HG03045 (cell line): ENCODE results near the gene PROB1.
A peak's percentile ranks its signal among the peaks of the same experiment; 100 is the strongest.
"Not testable (repeated sequence)": the region's sequence is repeated elsewhere in the genome, so short reads cannot be mapped to it uniquely, and the experiment has no call there.

Experiments used
- ATAC-seq: cut with Tn5 transposase; IDR thresholded peaks from one replicate; pipeline ENCODE4 v1.9.1; 2021; ENCODE audit warnings: mild to moderate bottlenecking, moderate library complexity; ENCODE audit not compliant: unreplicated experiment

PROB1 gene

DNA sequence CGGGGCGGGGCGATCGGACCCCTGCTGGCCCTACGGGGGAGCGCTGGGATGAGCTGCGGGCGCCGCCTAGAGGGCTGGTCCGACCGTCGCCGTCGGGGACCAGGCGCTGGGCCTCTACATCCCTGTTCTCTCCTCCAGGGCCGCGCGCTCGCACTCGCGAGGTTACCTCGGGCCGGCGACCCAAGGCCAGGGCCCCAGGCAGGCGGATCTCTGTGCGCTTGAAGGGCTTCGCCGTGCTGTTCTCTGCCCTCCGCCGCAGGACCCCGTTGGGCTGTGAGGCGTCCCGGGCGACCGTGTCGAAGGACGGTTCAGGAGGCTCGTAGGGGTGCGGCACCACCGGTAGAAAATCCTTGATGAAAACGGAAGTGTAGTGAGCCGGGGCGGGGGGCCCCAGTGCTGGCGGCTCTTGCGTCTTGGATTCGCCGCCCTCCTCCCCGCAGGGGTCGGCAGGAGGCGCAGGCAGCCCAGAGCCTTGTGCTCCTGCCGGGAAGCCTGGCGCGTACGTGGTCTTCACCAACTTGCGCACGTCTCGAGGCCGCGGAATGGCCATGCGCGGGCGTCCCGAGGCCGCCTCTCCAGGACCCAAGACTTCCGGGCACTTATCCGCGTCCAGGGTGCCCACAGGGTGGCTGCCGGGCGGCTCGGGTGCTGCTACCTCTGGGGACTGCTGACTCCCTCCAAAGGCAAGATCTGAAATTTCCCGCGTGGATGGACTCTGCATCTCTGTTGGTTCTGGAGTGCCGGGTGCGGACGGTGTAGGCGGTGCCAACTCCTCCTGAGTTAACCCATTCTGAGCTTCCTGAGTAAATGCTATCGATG lies 2.0 kb downstream of the PROB1 start:
- ATAC-seq: peak; percentile 52

DNA sequence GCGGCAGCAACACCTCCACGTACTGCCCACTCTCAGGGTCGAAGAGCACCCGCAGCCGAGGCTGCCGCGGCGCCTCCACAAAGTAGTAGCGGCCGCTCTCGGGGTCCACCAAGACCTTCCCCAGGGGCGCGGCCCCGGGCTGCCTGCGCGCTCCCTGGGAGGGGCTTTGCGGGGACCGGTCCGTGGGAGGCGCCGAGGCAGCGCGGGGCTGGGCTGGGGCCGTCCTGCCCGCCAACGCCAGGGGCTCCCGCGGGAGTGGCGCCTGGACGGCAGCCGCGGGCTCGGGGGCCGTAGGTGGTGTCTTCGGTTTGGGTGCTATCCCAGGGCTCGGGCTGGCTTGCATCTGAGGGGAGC lies 2.6 kb downstream of the PROB1 start:
- ATAC-seq: no peak

- peak; percentile 2 for ATAC-seq
These were observed 3.2 kb downstream of the PROB1 start for GRCh38 chr5:139391570-139392323.

- ATAC-seq: no peak
These were observed 4.0 kb downstream of the PROB1 start for GRCh38 chr5:139390639-139391569.

- ATAC-seq: peak; percentile 32
These were observed 4.9 kb downstream of the PROB1 start, which contains the start of gene MZB1 for GRCh38 chr5:139389701-139390638. TSS of gene MZB1 (minus strand) at chr5:139389913. CDS start at chr5:139389856, 57 bp downstream.

DNA sequence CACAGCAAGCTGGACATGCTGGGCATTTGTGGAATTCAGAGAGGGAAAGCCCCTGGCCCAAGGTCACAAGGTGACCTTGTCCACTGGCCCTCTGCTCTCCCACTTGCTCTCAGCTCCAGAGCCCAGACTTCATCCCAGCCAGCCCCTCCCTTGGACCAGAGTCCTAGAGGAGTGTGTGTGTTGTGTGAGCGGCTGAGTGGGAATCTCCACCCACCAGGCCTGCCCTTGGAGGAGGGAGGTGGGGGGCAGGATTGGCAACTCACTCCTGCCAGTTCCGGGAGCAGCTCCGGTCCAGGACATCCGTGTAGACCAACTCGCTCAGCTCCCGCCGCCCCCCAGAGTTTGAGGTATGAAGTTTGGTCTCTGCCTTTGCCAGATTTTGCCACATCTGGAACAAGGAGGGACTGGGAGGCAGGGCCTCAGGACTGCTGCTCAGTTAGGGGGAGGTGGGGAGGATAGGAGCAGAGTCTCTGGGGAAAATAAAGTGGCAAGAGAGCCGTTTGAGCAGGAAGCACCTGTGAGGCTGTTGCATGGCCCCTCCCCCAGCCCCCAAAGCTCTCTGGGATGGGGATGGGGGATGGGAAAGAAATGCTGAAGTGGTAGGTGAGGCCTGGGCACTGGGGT lies 6.6 kb downstream of the PROB1 start:
- no peak for ATAC-seq

- no peak for ATAC-seq
These were observed 7.2 kb downstream of the PROB1 start for GRCh38 chr5:139387611-139388197.

GRCh38 chr5:139386956-139387355 lies 7.9 kb downstream of the PROB1 start:
- ATAC-seq: not testable (repeated sequence)

DNA sequence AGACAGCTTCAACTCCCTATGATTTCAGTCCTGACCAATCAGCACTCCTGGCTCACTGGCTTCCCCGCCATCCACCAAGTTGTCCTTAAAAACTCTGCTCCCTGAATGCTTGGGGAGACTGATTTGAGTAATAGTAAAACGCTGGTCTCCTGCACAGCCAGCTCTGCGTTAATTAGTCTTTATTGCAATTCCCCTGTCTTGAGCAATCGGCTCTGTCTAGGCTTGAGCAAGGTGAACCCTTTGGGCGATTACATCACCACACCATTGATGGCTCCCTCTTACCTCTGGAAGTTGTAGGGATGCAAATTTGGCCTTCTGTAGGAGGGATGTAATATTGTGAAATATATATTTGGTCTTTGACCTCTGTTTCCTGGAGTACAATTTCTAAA lies 8.9 kb downstream of the PROB1 start:
- no peak for ATAC-seq

DNA sequence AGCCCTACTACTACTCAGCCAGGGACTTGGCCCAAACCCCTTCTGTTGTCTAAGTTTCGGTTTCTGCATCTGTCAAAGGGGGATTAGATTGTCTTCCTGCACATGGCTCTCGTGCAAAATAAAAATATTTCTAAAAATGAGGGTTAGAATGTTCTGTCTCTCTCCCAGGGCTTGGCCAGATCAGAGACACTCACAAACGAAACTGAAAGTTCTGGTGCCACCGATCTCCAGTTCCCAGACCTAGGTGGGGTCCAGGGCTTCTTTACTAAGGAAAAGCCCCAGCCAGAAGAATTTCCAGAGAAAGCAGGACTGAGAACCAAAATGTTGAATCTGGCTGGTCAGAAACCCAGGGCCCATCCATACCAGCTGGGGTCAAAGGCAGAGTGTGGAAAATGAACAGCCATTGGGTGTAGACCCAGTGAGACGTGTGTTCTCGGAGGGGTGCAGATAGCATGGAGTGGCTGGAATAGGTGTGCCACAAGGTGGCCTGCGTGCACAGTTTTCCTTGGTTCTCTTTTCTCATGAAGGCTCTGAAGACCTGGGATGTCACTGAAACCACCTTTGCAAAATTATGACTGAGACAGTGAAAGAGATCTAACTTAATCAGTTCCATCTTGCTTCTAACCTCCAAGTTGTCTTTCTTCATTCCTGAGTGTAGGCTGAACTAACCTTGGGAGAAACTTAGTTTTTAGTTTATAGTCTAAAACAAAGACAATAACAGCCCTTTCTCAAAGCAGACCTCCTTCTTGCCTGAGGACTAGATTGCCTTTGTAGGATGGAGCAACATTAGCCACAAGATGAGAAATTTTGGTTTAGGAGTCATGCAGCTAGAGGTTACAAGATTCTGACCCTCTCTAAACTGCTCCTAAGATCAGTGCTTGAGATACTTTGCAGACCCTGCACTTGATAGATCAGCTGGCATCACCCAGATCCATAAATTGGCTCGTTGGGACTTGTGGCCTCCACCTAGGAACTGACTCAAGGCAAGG lies 9.5 kb downstream of the PROB1 start:
- no peak for ATAC-seq

- no peak for ATAC-seq
These were observed 10.3 kb downstream of the PROB1 start for GRCh38 chr5:139384591-139385051.

DNA sequence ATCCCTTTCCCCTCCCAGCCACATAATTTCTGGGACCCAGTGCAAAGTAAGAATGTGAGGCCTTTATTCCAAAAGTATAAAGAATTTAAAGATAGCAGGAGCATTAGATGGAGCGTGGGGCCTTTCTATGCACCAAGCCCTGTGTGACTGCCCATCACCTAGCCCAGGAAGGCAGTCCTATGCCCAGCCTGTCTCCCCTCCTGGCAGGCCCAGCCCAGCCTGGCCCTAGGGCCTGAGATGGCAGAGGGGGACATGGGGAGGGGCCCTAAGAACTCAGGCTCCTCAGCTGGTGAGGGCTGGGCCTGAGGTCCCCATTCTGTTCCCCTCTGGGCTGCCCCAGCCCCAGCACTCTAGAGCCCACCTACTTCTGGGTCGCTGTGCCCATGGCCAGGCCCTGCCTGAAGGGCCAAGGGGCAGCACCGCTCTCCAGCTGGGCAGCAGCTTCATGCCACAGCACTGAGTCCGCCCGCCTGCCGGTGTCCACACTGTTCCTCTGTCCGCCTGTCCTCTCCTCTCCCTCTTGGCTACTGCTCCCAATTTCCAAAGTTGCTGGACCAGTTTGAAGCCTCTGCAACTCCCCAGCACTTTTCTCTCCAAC lies 10.8 kb downstream of the PROB1 start:
- ATAC-seq: no peak

DNA sequence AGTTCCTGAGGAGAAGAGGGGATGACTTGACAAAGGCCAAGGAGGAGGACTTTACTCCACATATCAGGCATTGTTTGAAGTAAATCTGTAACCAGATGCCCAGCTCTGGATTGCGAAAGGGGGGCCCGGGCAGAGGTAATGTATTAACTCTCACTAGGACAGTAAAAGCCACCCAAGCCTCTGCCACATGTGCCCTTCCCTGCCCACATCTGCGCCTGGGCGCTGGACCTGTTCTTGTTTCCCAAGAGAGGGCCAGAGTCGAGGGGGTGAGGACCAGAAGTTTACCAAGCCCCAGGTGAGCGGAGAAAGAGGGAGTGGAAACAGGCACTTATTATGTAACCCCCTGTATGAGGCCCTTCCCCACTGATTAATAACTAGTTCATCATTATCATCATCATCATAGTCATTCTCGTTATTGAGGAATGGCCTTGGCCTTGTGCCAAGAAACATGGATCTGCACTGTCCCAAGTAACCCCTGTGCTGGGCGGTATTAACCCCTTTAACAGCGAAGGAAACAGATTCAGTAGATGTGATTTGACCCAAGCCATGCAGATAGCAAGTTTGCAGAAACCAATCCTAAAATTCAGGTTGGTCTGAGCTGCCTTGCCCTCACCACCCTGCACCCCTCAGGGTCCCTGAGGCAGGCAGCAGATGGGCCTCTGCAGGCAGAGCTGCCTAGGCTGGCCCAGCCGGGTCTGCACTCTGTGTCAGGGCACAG lies 11.5 kb downstream of the PROB1 start, which contains the start of gene SLC23A1:
Gene SLC23A1 (minus strand): TSS at position 23 of the 718 bp plus-strand sequence. CDS start 44 bp downstream, outside the sequence.
- no peak for ATAC-seq

DNA sequence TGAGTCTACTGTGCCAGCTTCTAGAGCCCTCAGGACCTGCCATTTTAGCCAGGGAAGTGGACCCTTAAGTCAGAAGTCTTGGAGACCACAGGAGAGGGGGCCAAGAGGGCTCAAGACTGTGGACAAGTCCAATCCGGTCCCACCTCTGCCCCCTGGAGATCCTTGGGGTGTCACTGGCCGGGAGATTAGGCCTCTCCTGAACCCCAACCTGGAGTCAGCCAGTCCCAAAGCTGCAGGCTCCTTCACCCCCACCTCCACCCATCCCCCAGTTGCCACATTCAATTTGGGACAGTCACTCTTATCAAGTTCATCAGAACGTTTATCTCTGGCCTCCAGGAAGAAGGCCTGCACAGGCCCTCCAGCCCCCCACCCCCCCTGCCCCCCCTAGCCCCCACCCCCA lies 12.1 kb downstream of the PROB1 start:
- no peak for ATAC-seq

DNA sequence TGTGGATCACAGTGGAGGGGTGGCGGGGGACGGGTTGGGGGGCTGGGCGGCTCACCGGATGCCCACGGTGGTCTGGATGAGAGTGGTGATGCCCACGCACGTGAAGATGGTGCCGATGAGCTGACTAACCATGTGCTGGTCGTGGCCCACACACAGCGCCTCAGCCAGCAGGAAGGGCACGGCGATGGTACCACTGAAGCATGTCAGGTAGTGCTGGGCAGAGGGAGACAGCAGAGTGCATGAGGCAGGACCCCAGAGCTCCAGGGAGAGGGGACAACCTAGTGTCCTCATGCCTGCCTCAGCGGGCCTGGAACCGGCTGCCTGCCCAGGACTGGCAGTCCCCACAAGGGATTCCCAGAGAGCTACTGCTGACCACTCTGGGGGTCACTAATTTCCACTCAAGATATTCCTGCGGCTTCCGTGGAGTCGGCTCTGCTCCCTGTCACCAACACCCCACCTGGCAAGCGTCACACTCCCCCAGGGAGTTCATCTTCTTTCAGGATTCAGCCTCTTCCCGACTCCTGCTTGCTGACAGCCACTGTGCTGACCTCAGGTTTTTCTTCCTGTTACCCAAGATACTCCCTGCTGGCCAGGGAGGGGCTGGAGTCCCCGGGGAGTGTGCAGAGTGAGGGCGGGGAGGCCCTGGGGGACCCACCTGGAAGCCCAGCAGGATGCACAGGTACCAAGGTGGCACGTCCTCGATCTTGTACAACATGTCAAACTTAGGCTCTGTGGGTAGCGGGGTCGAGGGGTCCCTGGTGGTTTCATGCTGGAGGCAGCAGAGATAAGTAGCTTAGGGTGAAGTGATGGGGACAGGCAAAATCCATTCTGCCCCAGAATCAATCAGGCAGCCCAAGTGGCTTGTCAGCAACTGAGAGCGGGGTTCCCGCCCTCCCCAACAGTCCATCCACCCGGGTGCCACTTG lies 12.8 kb downstream of the PROB1 start:
- ATAC-seq: no peak
